Thymus (tissue), 14 donors: Measurements from ENCODE around the gene ZNF879. TPM values are rescaled to one million over a fixed set of nuclear protein-coding genes. Genes with fewer than 3 reads are reported as not detected.

Source experiments
- DNase-seq, 9 donors: peaks; one replicate each; pipeline ENCODE4 v3.0.0-alpha.2; 2013; ENCODE audit warnings: low spot score in 9 of 9, low read depth in 6 of 9, missing footprints in 1 of 9
- H3K27ac ChIP-seq, 2 donors: one replicate each; pipeline ENCODE4 v1.5.1; 2013; ENCODE audit warnings: control low read depth in 1 of 2, low read depth in 1 of 2, low read length in 1 of 2, mild to moderate bottlenecking in 1 of 2, moderate library complexity in 1 of 2
- H3K27me3 ChIP-seq, 2 donors: one replicate each; pipeline ENCODE4 v1.5.1; 2013; ENCODE audit warnings: low read length in 1 of 2; ENCODE audit not compliant: control insufficient read depth in 2 of 2, insufficient read depth in 1 of 2
- H3K36me3 ChIP-seq, 2 donors: one replicate each; pipeline ENCODE4 v1.5.1; 2013; ENCODE audit warnings: low read length in 1 of 2, mild to moderate bottlenecking in 1 of 2, moderate library complexity in 1 of 2; ENCODE audit not compliant: control insufficient read depth in 2 of 2, insufficient read depth in 2 of 2
- H3K4me1 ChIP-seq, 2 donors: one replicate each; pipeline ENCODE4 v1.5.1; 2013; ENCODE audit warnings: low read length in 2 of 2; ENCODE audit not compliant: control insufficient read depth in 2 of 2, insufficient read depth in 2 of 2
- H3K4me3 ChIP-seq, 2 donors: one replicate each; pipeline ENCODE4 v1.5.1; 2013; ENCODE audit warnings: low read length in 2 of 2, control low read depth in 1 of 2, mild to moderate bottlenecking in 1 of 2
- H3K9me3 ChIP-seq, 2 donors: one replicate each; pipeline ENCODE4 v1.5.1; 2013; ENCODE audit warnings: low read length in 1 of 2, mild to moderate bottlenecking in 1 of 2; ENCODE audit not compliant: control insufficient read depth in 2 of 2, insufficient read depth in 1 of 2
- WGBS: extraction: QIAGEN DNeasy Blood & Tissue Kit; methylation state at CpG from one replicate; pipeline ENCODE4 v1.1.7; 2013; 5-methylcytosine and 5-hydroxymethylcytosine counted together
- long read RNA-seq, 10 donors: transcript quantifications; one replicate each; lab custom pipeline, GENCODE V29; 2026
- polyA plus RNA-seq: library from polyadenylated mRNA; stranded (reverse); fragments of 200-250 nt; gene quantifications from one replicate; pipeline ENCODE4 v1.2.3, GENCODE V29; 2013
- total RNA-seq: library from RNA; stranded (reverse); fragments of 120-200 nt; gene quantifications from one replicate; pipeline ENCODE4 v1.2.4, GENCODE V29; 2013
- donor health status: healthy.

The ZNF879 gene
- total RNA-seq: 5.9 TPM
- 5.9 TPM for polyA plus RNA-seq
- long read RNA-seq, donor 1: 0 reads
- long read RNA-seq, donor 2: 0 reads
- long read RNA-seq, donor 3, partial matches to known transcripts: 0 of 1 reads
- long read RNA-seq, donor 3, other reads (novel, unspliced or antisense): 0 of 1 reads
- long read RNA-seq, donor 4: 0 reads
- long read RNA-seq, donor 5, partial matches to known transcripts: 0 of 1 reads
- long read RNA-seq, donor 5, other reads (novel, unspliced or antisense): 0 of 1 reads
- long read RNA-seq, donor 6: 0 reads
- long read RNA-seq, donor 7: 0 reads
- long read RNA-seq, donor 8: 0 reads
- long read RNA-seq, donor 9: 0 reads
- long read RNA-seq, donor 10, partial matches to known transcripts: 0 of 2 reads
- long read RNA-seq, donor 10, other reads (novel, unspliced or antisense): 0 of 2 reads

DNA sequence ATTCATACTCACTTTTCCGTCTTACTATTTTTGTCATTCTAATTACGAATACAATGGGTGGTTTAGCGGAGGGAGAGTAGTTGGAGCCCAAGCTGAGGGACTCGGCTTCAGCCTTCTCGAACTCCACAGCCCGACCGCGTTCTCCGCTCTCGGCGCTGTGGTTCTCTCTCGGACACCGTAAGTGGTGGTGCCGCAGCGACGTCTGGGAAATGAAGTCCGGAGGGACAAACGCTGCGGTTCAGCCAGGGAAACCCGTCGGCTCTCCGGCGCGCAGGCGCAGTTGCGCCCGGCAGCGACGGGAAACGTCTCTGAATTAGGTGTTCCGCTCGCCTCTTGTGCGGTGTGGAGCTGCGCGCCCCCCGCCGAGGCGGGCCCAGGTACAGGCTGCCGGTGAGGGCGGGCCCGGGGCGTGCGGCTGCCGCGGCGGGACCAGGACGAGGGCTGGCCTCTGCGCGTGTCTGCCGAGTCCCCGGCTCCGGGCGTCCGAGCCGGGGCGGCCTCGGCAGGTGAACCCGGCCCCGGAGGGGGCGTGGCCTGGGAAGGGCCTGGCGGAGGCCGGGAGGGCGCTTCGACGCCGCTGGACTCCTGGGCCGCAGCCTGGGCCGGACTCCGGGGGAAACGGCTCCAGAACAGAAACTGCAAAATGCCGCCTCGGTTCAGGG, at the start of gene ZNF879:
Gene ZNF879, plus strand, starts transcription at position 277 of the 662 bp plus-strand sequence. CDS start 1,201 bp downstream, outside the sequence.
- Histone ChIP-seq H3K4me1 (peaks cover 4 to 7% of the 10 kb centered on the region in 2 donors), H3K36me3 (peaks cover 14 to 20% of the 10 kb centered on the region in 2 donors), H3K27ac (peak within 1 kb of the TSS; percentile 32 to 88), H3K9me3 (peaks cover 9 to 46% of the 10 kb centered on the region in 2 donors), H3K27me3 (no peaks in the 10 kb centered on the region), H3K4me3 (peak within 1 kb of the TSS; percentile 54 to 89)
- 1% methylated on average over 72 of the region's 72 CpGs for WGBS
- peak; percentile 92 to 97 (median 93) for DNase-seq

DNA sequence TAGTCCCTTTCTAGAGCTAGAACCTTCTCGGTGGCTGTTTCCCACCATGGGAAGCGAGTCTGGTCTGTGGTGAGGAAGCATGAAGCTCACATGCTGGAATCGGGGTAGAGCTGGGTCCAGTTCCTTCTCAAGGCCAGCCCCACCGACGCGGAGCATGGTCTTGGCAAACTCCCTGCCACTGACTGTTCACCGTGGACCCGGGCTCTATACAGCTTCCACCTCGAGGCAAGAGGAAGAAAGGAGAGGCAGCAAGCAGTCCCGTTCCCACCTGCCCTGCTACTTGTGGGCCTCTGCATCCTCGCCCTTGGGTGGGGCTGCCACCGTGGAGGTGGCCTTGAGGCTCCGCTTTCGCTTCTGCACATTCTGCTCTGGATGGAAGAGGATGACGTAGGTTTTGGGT, 42.2 kb upstream of the ZNF879 start:
- H3K9me3 ChIP-seq: peaks cover 6 to 67% of the 10 kb centered on the region in 2 donors
- WGBS: 93% methylated on average over 15 of the region's 15 CpGs
- no peak for DNase-seq

DNA sequence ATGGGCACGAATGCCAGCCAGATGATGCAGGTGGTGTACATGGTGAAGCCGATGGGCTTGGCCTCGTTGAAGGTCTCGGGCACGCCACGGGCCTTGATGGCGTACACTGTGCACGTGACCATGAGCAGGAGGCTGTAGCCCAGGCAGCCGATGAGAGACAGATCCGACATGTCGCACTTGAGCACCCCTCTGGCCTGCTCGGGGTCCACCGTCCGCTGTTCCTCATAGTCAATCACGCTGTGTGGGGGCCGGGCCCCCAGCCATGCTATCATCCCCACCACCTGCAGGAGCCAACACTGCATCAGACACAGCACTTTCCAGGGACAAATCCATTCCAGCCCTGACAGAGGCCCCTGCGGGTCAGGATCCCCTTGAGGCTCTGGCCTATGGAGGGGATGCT, 40.7 kb upstream of the ZNF879 start:
- WGBS: 98% methylated on average over 17 of the region's 17 CpGs
- no peak overlapping the region for H3K4me3 ChIP-seq
- no peak for DNase-seq

More for the DNA sequence above, 42.2 kb upstream of the ZNF879 start:
- Histone ChIP-seq H3K27me3 (no peaks in the 10 kb centered on the region), H3K36me3 (no peaks in the 10 kb centered on the region), H3K4me3 (no peak overlapping the region), H3K27ac (no peak overlapping the region), H3K4me1 (no peaks in the 10 kb centered on the region)

DNA sequence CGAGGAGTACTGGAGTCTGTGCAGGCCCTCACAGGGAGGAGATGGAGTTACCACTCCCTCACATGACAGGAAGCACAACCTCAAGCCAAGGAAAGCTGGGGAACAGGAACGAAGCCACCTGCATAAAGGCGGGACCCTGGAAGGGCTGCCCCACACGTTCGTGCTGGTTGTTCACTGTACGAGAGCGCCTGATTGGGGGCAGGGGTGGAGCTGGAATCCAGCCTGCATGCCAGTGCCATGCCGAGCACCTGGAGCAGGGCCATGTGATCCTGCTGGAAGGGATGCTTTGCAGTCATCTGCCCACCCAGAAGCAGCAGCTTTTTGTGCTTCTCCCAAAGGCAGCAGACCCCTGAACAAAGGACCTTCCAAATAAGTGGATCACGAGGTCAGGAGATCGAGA, 39.9 kb upstream of the ZNF879 start:
- Histone ChIP-seq H3K27me3 (no peaks in the 10 kb centered on the region), H3K4me1 (no peaks in the 10 kb centered on the region), H3K36me3 (no peaks in the 10 kb centered on the region), H3K9me3 (peaks cover 6 to 79% of the 10 kb centered on the region in 2 donors), H3K27ac (no peak overlapping the region), H3K4me3 (no peak overlapping the region)
- DNase-seq: no peak
- 96% methylated on average over 10 of the region's 10 CpGs for WGBS

More for the DNA sequence above, 40.7 kb upstream of the ZNF879 start:
- Histone ChIP-seq H3K27me3 (no peaks in the 10 kb centered on the region), H3K4me1 (no peaks in the 10 kb centered on the region), H3K27ac (no peak overlapping the region), H3K36me3 (no peaks in the 10 kb centered on the region), H3K9me3 (peaks cover 6 to 74% of the 10 kb centered on the region in 2 donors)

DNA sequence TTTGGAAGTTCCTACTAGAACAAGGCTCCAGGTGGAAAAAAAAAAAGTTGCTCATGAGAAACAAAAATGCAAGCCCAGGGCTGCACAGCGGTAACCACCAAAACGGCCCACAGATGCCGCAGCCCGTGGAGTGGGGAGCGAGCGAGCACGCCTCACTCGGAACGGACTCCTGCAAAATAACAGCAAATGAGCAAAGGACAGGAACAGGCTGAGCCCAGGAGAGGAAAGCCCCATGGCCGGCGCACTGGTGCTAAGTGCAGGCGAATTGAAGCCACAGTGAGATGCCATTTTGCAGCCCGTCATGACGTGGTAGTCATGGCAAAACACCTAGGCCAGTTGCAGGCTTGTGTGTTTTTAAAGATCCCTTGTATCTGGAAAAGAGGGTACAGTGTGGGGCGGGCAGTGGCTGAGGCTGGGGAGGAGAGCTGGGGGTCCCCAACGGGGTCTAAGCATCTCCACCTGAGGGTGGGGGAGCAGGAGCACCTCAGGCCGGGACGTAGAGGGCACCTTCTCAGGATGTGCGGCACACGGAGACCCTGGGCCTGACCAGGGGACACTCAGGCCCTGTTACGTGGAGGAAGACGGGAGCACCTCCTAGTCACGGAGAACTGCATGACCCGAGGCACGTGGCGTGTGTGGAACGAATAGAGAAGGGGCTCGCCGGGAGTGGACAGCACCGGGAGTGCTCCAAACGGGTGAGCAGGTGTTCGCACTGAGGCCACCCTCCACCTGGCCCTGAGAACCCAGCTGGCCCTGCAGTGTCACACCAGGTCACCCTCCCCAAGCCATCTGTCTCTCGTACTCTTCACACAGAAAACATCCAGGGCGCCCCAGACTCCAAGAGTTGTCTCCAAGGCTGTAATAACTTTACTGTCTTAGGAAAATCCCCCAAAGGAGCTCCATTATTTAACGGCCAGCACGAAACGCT, 39.2 kb upstream of the ZNF879 start:
- 95% methylated on average over 37 of the region's 37 CpGs for WGBS
- Histone ChIP-seq H3K4me3 (no peak overlapping the region), H3K36me3 (no peaks in the 10 kb centered on the region), H3K4me1 (no peaks in the 10 kb centered on the region), H3K27me3 (no peaks in the 10 kb centered on the region), H3K27ac (no peak overlapping the region), H3K9me3 (peaks cover 7 to 77% of the 10 kb centered on the region in 2 donors)
- no peak for DNase-seq

DNA sequence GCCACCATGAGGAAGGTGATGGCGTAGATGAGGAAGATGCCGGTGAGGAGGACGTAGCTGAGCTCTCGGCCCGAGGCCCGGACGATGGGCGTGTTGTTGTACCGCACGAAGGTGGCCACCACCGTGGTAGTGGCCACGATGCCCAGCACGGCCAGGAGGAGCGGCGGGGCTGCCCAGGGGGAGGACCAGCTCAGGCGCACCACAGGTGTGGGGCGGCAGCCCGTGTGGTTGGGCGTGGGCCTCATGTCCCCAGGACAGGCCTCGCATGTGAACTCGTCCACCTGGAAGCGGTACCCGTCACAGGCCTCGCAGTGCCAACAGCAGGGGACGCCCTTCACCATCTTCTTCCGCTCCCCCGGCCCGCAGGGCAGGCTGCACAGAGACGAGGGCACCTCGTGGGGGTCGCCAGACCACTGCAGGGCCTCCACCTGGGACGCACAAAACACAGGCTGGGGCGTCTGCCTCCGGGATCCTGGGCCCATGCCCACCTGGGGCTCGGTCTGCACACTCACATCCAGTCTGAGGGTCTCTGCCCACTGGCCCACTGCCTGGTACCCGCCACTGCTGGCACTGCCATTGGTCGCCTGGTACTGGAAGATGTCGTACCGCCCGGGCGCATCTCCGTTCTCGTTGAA, 37.2 kb upstream of the ZNF879 start:
- Histone ChIP-seq H3K27ac (no peak overlapping the region), H3K36me3 (no peaks in the 10 kb centered on the region), H3K4me1 (no peaks in the 10 kb centered on the region), H3K9me3 (peaks cover 7 to 87% of the 10 kb centered on the region in 2 donors), H3K4me3 (no peak overlapping the region), H3K27me3 (no peaks in the 10 kb centered on the region)
- no peak for DNase-seq
- 97% methylated on average over 43 of the region's 43 CpGs for WGBS

DNA sequence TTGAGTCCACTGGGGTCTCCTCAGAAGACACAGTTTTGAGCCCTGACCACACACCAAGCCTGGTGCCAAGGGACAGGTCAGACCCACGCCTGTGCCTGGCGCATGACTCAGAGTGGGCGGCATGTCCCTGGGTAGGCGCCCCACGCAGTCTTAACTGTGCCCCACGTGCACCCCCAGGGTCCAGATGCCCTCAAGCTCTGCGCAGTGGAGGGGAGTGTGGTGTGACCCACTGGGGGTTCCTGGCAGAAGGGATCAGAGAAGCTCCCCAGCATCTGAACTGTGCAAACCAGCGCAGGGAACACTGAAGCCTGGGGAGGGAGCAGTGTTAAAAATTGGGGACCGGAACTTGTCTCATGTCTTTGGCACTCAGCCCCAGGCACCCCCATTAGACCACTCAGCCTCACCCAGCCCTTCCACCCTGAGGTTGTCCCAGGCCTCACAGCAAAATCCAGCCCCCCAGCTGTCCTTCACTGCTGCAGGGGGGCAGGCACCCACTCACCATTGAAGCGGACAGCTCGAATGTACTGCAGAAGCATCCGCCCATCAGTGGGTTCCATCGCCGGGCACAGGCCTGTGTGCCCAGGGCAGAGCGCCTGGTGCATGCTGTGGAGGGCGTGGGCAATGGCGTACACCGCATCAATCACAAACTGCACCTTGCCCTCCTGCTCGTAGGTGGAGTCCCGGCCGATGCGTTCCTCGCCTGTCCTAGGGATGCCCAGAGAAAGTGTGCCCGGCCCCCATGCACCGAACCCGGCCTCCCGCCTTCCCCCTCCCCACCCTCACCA, 35.0 kb upstream of the ZNF879 start:
- 96% methylated on average over 27 of the region's 27 CpGs for WGBS
- Histone ChIP-seq H3K4me3 (no peak overlapping the region), H3K4me1 (no peaks in the 10 kb centered on the region), H3K27ac (no peak overlapping the region), H3K36me3 (no peaks in the 10 kb centered on the region), H3K27me3 (peaks cover 5 to 15% of the 10 kb centered on the region in 2 donors), H3K9me3 (peaks cover 7 to 74% of the 10 kb centered on the region in 2 donors)
- no peak for DNase-seq

DNA sequence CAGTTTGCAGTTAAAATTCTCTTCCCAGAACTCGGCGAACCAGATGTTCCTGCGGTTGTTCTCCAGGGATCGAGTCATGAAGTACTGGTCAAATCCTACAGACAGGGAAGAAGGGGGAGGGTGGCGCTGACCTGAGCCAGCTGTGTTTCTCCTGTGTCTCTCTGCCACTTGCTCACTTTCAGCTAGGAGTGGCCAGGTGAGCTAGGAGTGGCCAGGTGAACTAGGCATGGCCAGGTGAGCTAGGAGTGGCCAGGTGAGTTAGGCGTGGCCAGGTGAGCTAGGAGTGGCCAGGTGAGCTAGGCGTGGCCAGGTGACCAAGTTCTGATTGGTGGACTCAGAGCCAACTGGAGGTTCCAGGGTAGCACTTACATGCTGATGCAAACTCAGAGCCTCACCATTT, 34.3 kb upstream of the ZNF879 start:
- Histone ChIP-seq H3K9me3 (peaks cover 9 to 67% of the 10 kb centered on the region in 2 donors), H3K4me1 (no peaks in the 10 kb centered on the region), H3K27ac (no peak overlapping the region), H3K4me3 (no peak overlapping the region), H3K27me3 (peaks cover 12 to 22% of the 10 kb centered on the region in 2 donors), H3K36me3 (no peaks in the 10 kb centered on the region)
- WGBS: 93% methylated on average over 7 of the region's 7 CpGs
- no peak for DNase-seq
